GM19099 (cell line): ENCODE measurements around the gene ZNF41.

Experiments
- POLR2A ChIP-seq: IDR thresholded peaks from 3 replicates; pipeline ENCODE4 v1.6.1; 2011; ENCODE audit warnings: low read depth; ENCODE audit not compliant: insufficient read length; ENCODE audit errors: extremely low read depth

The ZNF41 gene

GRCh38 chrX:47482512-47483305 is at the start of gene ZNF41:
TSS of gene ZNF41 (minus strand) at chrX:47483222. CDS start at chrX:47467481, 15,741 bp downstream.
- peak; percentile 51 for TF ChIP-seq POLR2A

GRCh38 chrX:47530049-47530448 is 47.0 kb upstream of the ZNF41 start:
- no peak for TF ChIP-seq POLR2A

- no peak for TF ChIP-seq POLR2A
Observed at GRCh38 chrX:47529548-47529947, 46.5 kb upstream of the ZNF41 start.

GRCh38 chrX:47523713-47524166 is 40.7 kb upstream of the ZNF41 start:
- TF ChIP-seq POLR2A, result no peak

- TF ChIP-seq POLR2A, result no peak
Observed at GRCh38 chrX:47523297-47523696, 40.3 kb upstream of the ZNF41 start.

- no peak for TF ChIP-seq POLR2A
Observed at GRCh38 chrX:47518144-47518543, 35.1 kb upstream of the ZNF41 start.

GRCh38 chrX:47515941-47516665 is 33.1 kb upstream of the ZNF41 start:
- TF ChIP-seq POLR2A, result no peak

- no peak for TF ChIP-seq POLR2A
Observed at GRCh38 chrX:47514533-47515235, 31.7 kb upstream of the ZNF41 start.

GRCh38 chrX:47507153-47507867 is 24.3 kb upstream of the ZNF41 start:
- no peak for TF ChIP-seq POLR2A

GRCh38 chrX:47503151-47503550 is 20.1 kb upstream of the ZNF41 start:
- TF ChIP-seq POLR2A, result no peak

- TF ChIP-seq POLR2A, result no peak
Observed at GRCh38 chrX:47502316-47503125, 19.5 kb upstream of the ZNF41 start.

GRCh38 chrX:47501226-47502074 is 18.4 kb upstream of the ZNF41 start:
- TF ChIP-seq POLR2A, result no peak

- no peak for TF ChIP-seq POLR2A
Observed at GRCh38 chrX:47500554-47500953, 17.5 kb upstream of the ZNF41 start.
